ENCODE results near the gene ARHGAP15.

DNA sequence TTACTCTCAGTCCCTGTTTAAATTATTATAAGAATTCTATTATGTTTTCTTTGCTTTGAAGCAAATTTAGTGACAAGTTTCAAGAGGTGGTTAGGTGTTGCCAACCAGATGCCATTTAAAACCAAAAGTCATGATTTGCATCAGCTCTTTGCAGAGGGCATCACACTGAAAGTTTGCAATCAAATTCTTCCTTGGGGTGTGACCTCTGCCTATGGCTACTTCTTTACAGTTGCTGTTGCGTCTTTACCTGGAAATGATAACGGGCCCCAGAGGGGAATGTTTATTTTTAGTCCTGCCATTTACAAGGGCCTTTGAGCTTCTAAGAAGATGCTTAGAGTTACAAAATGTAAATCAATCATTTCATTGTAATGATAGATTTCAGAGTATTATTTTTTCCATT, 561.0 kb downstream of the ARHGAP15 start:
- TF ChIP-seq, protein P1, sequence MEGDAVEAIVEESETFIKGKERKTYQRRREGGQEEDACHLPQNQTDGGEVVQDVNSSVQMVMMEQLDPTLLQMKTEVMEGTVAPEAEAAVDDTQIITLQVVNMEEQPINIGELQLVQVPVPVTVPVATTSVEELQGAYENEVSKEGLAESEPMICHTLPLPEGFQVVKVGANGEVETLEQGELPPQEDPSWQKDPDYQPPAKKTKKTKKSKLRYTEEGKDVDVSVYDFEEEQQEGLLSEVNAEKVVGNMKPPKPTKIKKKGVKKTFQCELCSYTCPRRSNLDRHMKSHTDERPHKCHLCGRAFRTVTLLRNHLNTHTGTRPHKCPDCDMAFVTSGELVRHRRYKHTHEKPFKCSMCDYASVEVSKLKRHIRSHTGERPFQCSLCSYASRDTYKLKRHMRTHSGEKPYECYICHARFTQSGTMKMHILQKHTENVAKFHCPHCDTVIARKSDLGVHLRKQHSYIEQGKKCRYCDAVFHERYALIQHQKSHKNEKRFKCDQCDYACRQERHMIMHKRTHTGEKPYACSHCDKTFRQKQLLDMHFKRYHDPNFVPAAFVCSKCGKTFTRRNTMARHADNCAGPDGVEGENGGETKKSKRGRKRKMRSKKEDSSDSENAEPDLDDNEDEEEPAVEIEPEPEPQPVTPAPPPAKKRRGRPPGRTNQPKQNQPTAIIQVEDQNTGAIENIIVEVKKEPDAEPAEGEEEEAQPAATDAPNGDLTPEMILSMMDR (conservative IDR thresholded peaks at IDR 0.05): no peak
- TF ChIP-seq EZH2 (IDR thresholded peaks at IDR 0.05; ENCODE audit: low read depth): no peak
